Glutamatergic neuron (in vitro differentiated cells): Measurements from ENCODE around the gene VSTM2B. TPM values are rescaled to one million over a fixed set of nuclear protein-coding genes. Genes with fewer than 3 reads are reported as not detected.

Source experiments
- DNase-seq: peaks from one replicate; pipeline ENCODE4 v3.0.0; 2022
- H3K27ac Mint-ChIP-seq: one replicate; pipeline ENCODE4 v1.8.0; 2020; ENCODE audit warnings: mild to moderate bottlenecking, mixed read lengths, inconsistent platforms; ENCODE audit not compliant: unreplicated experiment
- H3K27me3 Mint-ChIP-seq: one replicate; pipeline ENCODE4 v1.8.0; 2020; ENCODE audit warnings: mild to moderate bottlenecking, moderate library complexity, mixed read lengths, inconsistent platforms; ENCODE audit not compliant: unreplicated experiment
- H3K36me3 Mint-ChIP-seq: one replicate; pipeline ENCODE4 v1.8.0; 2020; ENCODE audit warnings: mild to moderate bottlenecking, mixed read lengths, inconsistent platforms; ENCODE audit not compliant: unreplicated experiment
- H3K4me1 Mint-ChIP-seq: one replicate; pipeline ENCODE4 v1.8.0; 2020; ENCODE audit warnings: mild to moderate bottlenecking, low read depth, mixed read lengths, inconsistent platforms; ENCODE audit not compliant: unreplicated experiment
- H3K4me3 Mint-ChIP-seq: one replicate; pipeline ENCODE4 v1.8.0; 2020; ENCODE audit warnings: mild to moderate bottlenecking, mixed read lengths, inconsistent platforms; ENCODE audit not compliant: unreplicated experiment
- H3K9me3 Mint-ChIP-seq: one replicate; pipeline ENCODE4 v1.8.0; 2020; ENCODE audit warnings: mild to moderate bottlenecking, moderate library complexity, mixed read lengths, inconsistent platforms; ENCODE audit not compliant: unreplicated experiment
- CTCF ChIP-seq: fragments of 200-600 bp; sonication (generic); IDR thresholded peaks from one replicate; pipeline ENCODE4 v1.5.0; 2021; ENCODE audit not compliant: partially characterized antibody, unreplicated experiment
- total RNA-seq: library from RNA; stranded (reverse); fragmentation: NEBNext Ultra II Directional; extraction: Animal tissue kit (Norgen Biotek cat#: 25700); gene quantifications from one replicate; pipeline ENCODE4 v1.2.1, GENCODE V29; 2021; ENCODE audit not compliant: unreplicated experiment

VSTM2B gene
- total RNA-seq, 1 donor from 2014 or later = 16.6 TPM

- Mint-ChIP-seq H3K4me1 (peaks cover 12% of the 10 kb centered on the region), H3K27ac (no peak overlapping the region), H3K9me3 (peaks cover 7% of the 10 kb centered on the region), H3K36me3 (peaks cover 8% of the 10 kb centered on the region), H3K27me3 (peaks cover 4% of the 10 kb centered on the region), H3K4me3 (no peak overlapping the region)
- DNase-seq = no peak
- TF ChIP-seq CTCF = no peak
Observed at GRCh38 chr19:29564574-29565005, 38.8 kb downstream of the VSTM2B start.

- no peak for TF ChIP-seq CTCF
- no peak overlapping the region for H3K4me3 Mint-ChIP-seq
- no peak for DNase-seq
- peaks cover 12% of the 10 kb centered on the region for H3K4me1 Mint-ChIP-seq
- peaks cover 4% of the 10 kb centered on the region for H3K27me3 Mint-ChIP-seq
- H3K9me3 Mint-ChIP-seq = peaks cover 7% of the 10 kb centered on the region
- no peak overlapping the region for H3K27ac Mint-ChIP-seq
- H3K36me3 Mint-ChIP-seq = peaks cover 3% of the 10 kb centered on the region
Observed at GRCh38 chr19:29565171-29565570, 39.4 kb downstream of the VSTM2B start.

DNA sequence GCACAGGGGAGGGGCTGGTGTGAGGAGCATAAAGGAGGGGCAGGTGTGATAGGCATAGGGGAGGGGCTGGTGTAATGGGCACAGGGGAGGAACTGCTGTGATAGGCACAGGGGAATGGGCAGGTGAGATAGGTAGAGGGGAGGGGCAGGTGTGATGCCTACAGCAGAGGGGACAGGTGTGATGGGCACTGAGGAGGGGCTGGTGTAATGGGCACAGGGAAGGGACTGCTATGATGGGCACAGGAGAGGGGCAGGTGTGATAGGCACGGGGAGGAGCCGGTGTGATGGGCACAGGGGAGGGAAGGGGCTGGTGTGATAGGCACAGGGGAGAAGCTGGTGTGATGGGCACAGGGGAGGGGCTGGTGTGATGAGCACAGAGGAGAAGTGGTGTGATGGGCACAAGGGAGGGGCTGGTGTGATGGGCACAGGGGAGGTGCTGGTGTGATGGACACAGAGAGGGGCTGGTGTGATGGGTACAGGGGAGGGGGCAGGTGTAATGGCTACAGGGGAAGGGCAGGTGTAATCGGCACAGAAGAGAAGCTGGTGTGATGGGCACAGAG lies 40.8 kb downstream of the VSTM2B start:
- H3K9me3 Mint-ChIP-seq = peaks cover 7% of the 10 kb centered on the region
- TF ChIP-seq CTCF = no peak
- H3K27ac Mint-ChIP-seq = no peak overlapping the region
- H3K27me3 Mint-ChIP-seq = peaks cover 4% of the 10 kb centered on the region
- H3K4me3 Mint-ChIP-seq = no peak overlapping the region
- no peaks in the 10 kb centered on the region for H3K36me3 Mint-ChIP-seq
- peaks cover 12% of the 10 kb centered on the region for H3K4me1 Mint-ChIP-seq
- DNase-seq = no peak

DNA sequence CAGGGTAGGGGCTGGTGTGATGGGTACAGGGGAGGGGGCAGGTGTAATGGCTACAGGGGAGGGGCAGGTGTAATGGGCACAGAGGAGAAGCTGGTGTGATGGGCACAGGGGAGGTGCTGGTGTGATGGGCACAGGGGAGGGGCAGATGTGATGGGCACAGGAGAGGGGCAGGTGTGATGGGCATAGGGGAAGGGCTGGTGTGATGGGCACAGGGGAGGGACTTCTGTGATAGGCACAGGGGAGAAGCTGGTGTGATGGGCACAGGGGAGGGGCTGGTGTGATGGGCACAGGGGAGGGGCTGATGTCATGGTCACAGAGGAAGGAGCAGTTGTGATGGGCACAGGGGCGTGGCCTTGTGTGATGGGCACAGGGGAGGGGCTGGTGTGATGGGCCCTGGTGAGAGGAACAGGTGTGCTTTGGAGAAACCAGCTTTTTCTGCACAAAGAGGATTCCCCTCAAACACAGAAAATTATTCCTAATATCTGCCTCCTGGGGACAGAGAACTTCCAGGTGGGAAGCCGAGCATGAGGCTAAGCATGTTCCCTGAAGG lies 41.6 kb downstream of the VSTM2B start:
- peaks cover 7% of the 10 kb centered on the region for H3K9me3 Mint-ChIP-seq
- H3K4me3 Mint-ChIP-seq = no peak overlapping the region
- no peaks in the 10 kb centered on the region for H3K36me3 Mint-ChIP-seq
- H3K27me3 Mint-ChIP-seq = peaks cover 4% of the 10 kb centered on the region
- no peak for DNase-seq
- H3K4me1 Mint-ChIP-seq = peaks cover 8% of the 10 kb centered on the region
- TF ChIP-seq CTCF = no peak
- H3K27ac Mint-ChIP-seq = no peak overlapping the region
